Measurements from ENCODE around the gene SLC38A10.

Gene SLC38A10

DNA sequence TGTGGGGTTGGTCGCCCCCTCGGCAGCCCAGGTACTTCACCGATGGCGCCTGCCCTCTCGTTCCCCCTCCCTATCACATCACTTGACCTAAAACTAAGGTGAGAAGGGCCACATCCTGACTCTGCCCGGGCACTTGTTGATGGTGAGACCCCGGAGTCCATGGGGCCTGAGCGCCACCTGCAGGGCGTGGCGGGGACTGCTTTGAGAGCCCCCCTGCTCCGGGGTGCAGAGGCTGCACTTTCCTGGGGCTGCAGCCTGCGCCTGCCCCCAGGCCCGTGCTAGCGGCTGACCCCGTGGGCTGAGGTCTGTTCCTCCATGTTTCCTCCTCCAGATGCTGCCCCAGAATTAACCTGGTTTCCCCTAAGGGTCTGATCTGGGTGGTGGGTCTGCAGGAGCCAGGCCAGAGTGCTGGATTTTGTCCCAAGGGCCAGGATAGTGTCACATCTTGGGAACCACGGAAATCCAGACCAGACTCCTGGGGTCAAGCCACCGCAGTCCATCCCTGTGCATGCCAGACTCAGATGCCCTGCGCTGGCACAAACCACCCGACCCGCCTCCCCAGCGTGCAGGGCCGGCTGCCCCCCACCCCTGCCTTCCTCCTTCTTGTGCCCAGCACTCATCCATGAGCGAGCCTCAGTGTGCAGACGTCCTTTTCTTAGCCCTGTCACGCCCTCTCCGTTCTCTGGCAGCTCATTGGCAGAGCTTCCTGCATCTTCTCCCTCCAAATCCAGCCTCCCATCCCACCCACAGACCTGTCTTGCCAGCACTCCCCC lies 53.3 kb downstream of the SLC38A10 start:
- DNase-seq (ENCODE audit: low read depth): peak; percentile 39

DNA sequence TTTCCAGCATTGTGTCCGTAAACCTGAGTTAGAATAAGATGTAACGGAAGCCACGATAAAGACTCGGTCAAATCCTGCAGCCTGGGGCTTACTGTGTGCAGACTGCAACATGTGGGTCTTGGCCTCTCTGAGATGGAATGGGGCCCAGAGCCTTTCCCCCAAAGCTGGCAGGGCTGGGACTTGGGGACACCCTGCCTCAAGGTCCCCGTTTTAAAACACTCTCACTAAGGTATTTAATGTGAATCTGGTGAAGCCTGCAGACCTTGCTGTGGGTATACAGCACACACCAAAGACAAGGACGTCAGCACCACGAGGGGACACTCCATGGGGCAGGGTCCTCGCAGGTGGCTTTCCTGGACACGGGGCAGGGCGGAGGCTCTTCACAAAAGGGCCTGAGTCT lies 53.9 kb downstream of the SLC38A10 start:
- no peak for DNase-seq (ENCODE audit: low read depth)

DNA sequence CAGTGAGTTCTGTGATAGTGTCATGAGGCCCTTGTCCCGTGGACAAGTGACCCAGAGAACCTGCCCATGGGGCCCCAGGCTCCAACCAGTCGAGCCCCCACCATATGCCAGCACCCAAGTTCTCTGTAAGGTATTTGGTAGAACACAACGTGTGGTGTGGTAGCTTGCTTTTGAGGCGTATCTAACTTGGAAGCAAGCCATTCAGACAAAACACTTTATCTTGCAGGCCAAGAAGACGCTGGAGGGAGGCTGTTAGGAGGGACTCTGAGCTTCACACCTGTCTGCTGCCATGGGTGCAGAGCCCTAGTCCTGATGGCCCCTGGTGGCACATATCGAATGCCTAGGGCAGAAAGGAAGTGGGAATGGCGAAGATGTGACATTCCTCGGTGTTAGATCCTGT lies 54.3 kb downstream of the SLC38A10 start:
- no peak for DNase-seq (ENCODE audit: low read depth)

DNA sequence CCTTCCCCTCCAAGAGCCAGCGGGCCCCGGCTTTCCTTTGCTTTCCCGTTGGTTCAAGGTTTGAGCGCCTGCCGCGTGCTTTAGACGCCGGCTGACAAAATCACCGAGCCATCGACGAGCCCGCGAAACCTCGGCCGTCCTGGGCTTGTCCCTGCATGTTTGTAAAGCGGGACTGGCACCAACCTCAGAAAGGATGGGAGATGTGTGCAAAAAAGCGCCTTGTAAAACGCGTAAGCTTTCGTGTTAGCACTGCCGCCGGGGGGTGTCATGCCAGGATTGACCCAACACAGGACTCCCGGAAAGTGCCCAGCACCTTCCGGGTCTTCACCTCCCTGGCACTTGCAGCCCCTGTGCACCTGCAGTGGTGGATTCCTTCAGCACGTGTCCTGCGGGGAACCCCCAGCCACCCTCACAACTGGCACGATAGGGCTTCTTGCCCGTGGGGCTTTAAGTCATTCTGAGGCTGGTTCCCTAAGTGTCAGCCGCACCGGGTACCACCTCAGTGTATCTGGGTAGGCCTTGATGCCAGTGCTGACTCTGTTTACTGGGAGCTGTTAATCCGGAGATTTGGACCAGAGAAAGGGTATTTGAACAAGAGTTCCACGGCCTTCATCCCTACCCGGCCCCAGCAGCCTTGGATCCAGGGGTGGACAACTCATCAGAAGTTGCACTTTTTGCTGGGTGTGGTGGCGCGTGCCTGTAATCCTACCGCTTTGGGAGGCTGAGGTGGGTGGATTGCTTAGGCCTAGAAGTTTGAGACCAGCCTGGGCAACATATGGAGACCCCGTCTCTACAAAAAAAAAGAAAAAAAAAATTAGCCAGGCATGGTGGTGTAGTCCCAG lies 55.2 kb downstream of the SLC38A10 start:
- DNase-seq (ENCODE audit: low read depth): no peak

DNA sequence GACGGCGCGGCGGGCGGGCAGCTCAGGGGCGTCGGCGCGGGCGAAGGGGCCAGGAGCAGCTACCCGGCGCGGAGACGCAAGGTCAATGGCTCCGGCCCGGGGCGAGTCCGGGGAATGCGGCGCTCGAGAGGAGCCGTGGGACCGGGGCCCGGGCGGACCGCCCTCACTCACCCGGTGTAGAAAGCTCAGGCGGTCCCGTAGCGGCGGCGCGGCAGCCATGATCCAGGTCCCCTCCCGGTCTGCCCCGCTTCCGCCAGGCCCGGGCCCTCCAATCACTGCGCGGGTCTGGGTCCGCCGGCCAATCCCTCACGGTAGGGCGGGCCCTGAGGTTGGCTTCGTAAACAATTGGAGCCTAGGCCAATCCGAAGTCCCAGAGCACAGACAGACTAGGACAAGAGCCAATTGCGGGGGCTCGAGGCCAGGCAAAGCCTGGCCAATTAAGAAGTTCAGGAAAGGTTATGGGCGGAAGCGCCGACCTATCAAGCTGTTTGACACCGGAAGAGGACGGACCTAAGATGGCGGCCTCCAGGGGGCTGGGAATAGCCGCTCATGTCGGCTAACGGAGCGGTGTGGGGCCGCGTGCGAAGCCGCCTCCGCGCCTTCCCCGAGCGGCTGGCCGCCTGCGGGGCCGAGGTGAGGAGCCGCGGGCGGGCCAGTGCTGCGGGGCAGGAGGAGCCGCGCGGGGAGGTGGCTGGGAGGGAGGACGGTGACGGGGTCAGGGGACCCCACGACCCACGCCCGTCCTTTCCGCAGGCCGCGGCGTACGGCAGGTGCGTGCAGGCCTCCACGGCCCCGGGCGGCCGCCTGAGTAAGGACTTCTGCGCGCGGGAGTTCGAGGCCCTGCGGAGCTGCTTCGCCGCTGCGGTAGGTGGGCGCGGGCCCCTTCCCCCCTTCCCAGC lies 56.0 kb downstream of the SLC38A10 start, which contains the start of the genes NDUFAF8 and TEPSIN:
TSS of gene NDUFAF8 (plus strand) at position 504 of the 899 bp plus-strand sequence. CDS start at position 550, 46 bp downstream.
TSS of gene TEPSIN (minus strand) at position 241 of the 899 bp plus-strand sequence. CDS start at position 219, 22 bp downstream.
- peak; percentile 91 for DNase-seq (ENCODE audit: low read depth)

DNA sequence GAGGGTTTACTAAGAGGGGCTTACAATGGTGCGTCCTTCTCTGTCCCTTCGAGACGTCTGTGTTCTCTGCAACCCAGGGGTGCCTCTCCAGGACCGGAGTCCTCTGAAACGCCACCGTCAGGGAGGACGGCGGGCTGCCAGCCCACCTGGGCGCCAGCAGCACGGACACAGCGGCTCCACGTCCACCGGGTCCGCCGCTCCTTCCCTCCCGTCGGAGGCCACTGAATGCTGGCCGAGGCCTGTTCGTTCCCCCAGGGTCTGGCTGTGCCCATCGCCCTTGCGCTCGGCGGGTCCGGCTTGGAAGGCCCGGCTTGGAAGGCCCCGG lies 56.7 kb downstream of the SLC38A10 start:
- no peak for DNase-seq (ENCODE audit: low read depth)

DNA sequence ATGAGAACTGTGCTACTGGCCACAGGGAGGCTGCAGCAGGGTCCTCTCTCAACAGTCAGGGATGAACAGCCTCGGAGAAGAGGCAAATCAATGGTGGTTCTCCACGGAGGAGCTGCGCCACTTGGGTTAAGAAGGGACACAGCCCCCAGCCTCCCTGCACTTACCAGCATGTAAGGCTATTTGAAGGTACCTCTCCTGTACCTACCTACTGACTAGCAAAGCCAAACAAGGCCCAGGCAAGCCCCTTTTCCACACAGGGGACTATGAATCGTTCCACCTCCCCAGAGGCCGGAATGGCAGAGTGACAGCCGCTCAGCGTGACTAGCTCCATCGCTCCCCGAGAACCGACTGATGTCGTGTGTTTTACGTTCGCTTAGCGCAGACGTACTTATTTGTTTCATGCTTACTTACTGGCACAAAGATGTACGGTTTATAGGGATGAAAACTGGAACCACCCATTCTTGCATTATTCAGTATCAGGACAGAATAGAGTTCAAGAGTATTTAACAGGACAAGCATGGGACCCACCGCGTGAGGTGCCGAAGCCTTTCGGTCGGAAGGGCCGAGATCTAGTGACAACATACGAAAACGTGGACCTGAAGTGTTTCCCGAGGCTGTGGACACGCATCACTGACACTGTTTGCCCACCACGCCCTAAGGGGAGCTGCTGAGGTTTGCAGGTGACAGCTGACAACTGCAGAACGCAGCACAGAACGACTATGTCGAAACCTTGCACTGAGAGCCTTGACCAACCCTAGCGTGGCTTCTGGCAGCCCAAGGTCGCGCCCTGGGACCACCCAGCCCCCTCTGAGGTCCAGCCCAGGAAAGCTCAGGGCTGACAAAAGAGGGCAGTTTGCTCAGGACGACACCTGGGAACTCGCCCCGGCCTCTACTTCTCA lies 57.3 kb downstream of the SLC38A10 start:
- DNase-seq (ENCODE audit: low read depth): no peak

DNA sequence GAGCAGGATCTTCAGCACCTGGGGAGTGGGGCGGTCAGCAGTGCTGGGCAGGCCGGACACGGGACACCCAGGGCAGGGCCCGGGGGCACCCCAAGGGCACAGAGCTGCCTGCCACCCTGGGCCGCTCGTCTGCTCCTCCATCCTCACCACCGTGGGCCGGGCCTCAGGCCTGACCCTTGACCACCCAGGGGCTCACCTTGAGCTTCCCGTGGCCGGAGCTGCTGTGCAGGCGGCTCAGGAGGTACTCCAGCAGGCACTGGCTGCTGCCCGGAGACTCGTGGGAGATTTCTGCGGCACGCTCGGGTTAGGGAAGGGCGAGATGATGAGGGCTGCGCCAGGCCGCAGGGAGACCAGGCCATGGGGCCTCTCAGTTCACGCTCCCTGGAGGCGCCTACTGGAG lies 58.3 kb downstream of the SLC38A10 start:
- no peak for DNase-seq (ENCODE audit: low read depth)

DNA sequence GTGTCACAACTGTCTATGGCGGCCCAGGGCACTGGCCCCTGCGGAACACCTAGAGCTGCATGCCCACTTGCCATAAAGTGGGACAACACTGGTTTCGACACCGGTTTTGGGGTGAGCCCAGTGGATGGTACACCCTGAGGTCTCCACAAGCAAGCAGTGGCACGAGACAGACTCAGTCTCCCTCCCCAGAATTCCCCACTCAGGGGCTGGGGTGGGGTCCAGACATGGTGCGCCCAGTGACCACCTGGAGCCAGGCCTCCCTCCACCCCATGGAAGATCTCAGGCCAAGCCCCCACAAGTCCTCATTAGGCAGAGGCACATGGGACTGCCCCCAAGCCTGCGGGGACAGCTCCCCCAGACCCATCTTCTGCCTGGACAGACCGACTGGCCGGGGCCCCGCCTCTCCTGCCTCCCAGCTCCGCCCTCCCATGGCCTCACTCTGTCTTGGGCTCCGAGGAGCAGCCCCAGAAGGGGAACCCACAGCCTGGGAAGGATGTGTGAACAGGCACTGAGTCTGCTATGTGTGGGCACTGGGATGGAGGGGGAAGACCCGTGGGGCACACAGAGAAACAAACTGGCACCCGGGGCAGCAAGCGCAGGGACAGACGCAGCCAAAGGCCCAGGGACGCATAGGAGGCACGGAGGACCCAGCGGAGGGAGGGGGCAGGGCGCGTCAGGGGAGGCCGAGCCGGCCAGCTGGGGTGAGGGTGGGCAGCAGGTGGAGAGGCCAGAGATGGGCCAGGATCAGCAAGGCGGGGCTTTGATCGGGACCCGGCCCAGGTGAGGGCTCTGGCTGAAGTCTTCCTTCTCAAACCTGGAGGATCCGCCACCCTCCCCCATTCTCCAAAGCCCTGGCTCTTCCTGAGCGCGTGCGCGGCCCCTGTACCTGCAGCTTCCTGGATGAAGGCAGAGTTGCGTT lies 59.0 kb downstream of the SLC38A10 start:
- DNase-seq (ENCODE audit: low read depth): no peak

DNA sequence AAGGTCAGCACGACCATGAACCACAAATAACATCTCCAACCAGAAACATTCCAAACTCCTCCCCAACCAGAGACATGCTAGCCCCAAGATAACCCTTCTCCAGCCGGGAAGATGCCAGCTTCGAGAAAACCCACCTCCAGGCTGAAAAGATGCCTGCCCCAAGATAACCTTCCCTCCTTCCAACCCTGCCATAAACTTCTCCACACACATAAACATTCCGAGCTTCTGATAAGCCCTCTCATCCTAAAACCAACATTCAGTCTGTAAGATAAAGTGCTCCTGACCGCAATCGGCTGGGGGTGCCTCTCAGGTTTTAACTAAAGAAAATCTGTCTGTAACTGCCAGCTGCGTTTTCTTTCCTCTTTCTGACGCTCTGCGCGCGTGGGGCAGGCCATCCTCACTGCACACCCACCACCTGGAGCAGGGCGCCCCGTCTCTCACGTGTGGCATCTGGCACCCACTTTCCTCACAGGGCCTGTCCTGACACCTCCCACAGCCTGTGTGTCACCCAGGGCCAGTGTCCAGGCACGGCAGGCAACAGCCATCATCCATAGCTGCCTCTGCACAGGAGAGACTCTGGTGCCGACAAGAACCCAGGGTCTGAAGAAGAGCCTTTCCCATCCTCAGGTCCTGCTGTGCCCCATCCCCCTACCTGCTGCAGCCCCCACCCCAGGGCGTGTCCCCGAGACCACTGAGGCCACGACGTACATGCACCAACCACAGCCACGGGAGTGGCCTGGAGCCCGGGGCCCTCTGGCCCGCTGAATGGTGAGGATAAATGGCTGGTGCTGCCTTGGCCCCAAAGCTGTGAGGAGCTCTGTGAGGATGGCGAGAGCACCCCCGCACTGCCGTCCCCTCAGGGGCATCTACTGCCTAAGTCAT lies 59.9 kb downstream of the SLC38A10 start:
- no peak for DNase-seq (ENCODE audit: low read depth)

DNA sequence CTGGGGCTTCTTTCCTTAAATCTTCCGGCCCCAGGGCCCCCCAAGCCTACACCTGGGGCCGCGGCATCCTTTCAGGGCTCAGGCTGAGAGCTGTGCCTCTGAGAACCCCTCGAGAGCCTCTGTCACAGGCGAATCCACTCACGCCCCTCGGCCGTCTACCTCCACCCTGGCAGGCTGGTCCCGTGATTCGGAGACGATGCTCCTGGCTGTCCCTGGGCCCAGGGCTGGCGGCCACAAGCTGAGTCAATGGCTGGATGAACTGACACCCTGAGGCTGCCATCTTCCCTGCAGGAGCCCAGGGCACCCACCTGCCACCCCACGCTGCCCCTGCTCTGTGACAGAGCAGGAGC lies 60.6 kb downstream of the SLC38A10 start:
- DNase-seq (ENCODE audit: low read depth): no peak

DNA sequence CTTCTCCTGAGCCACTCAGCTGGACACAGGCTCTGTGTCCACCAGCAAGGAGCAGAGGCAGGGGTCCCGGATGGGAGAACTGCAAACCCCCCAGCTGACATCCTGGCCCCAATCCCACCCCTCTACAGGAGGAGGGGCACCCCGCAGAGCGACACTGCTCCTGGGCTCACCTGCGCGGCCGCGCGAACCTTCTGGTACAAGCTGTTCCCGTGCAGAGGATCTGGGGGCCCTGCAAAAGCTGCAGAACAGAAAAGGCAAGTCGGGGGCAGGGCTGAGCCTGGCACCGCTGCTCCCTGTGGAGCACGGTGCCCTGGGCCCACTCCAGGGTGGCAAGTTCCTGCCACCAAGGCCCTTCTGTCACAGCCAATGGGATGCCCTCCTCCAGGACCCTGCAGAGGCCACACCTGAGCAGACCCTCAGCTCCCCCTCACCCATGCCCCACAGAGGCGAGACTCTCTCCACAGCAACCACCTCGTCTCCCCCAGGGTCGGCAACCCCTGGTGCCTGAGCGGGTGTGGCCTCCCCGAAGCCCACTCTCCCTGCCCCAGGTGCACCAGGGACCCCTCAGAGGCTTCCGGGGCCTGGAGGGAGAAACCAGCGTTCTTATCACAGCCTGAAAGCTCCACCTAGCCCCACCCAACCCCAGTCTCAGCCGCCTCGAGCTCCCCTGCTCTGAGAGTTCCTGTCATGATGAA lies 61.1 kb downstream of the SLC38A10 start:
- no peak for DNase-seq (ENCODE audit: low read depth)

DNA sequence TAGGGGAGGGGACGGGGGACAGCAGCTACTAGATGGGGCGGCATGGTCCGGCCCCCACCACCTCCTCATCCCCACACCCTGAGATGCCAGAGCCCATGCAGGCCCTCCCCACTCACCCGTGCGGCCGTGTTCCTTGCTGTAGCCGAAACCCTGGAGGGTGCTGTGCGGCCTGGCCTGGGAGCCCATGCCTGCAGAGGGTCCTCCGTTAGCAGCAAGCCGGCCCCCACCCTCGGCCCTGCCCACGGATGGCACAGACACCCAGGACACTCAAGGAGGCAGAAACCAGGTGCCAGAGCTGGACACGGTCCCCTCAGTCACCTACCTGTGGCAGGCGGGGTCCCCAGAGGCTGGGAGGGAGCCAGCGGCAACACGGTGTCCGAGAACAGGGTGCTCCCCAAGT lies 61.8 kb downstream of the SLC38A10 start:
- no peak for DNase-seq (ENCODE audit: low read depth)

DNA sequence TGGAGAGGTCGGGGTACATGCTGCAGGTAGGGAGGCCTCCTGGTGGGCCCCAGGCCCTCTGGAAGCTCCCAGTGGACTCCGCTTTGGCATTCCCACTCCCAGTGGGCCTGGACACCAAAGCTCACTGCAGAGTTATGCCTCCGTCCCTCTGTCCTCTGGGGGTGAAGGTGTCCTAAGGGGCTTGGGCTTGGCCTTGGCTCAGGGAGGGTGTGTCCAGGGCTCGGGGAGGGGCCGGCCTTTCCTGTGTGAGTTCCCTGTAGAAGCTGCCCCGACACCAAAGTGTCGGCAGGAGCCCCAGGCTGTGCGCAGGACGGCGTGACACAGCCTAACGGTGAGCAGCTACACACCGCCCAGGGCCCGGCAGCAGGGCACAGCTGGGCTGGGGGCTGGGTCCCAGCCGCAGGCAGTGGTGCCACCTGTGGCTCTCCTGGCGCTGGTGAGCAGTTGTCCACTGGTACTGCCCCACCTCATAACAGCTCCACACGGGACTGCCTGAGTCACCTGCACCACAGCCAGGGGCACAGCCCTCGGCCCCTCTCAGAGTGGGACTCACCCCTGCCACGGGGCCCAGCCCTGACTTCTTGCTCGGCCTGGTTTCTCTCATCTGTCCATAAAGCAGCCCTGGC lies 62.4 kb downstream of the SLC38A10 start:
- DNase-seq (ENCODE audit: low read depth): no peak

DNA sequence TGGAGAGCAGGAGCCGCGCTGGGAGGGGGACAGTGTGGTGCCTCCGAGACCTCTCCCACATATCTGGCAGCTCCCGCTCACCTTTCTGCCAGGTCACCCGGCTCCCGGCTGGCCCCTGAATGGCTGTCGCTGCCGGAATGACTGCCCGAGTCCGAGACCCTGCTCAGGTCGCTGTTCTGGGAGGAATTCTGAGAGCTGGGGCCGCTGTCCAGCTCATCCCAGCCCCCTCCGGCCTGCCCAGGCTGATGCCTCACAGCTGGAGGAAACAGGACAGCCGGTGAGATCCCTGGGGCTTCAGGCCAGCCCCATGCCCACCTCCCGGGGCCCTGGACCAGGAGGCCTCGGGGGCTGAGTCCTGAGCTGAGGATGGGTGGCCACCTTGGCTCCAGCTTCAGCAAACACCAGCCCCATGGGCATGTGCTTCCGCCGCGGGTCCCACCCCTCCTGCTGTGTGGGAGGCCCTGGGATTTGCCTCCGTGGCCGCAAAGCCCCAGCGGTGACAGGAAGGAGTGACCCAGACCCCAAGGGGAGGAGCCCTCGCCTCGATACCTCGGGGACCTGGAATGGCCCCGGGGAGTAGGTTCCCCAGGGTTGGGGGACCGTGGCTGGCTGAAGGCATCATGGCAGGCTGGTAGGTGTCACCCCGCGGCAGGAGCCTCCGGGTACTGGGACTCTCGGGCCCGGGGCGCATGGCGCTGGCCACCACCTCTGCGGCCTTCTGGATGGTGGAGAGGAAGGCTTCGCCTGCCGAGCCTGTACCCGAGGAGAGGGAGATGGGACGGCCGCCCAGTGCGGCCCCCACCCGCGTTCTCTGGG lies 63.1 kb downstream of the SLC38A10 start:
- DNase-seq (ENCODE audit: low read depth): no peak

DNA sequence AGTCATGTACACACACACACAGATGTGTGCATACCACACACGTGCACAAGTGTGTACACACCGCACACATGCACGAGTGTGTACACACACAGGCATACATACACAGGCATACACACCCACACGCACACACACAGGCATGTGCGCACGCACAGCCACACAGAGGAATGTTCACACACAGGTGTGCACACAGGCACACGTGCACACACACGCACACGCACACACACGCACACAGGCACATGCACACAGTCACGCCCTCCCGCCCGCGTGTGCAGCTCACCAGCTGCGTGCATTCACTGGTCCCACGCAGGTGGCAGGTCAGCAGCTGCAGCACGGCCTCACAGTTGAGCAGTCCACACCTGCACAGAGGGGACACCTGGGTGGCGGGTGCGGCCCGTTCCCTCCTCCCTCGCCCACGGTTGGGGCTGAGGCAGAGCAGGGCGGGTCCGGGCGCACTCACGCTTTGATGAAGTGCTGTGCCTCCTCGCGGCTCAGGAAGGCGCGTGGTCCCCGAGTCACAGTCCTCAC lies 63.9 kb downstream of the SLC38A10 start:
- DNase-seq (ENCODE audit: low read depth): no peak
